Stimulated activated CD4-positive, alpha-beta T cell treated with anti-CD3 and anti-CD28 coated beads, Interleukin-4, amount 100 ng/mL, for 1 hour (primary cell): ENCODE measurements around the gene OLFML2A.

Experiments
- DNase-seq: peaks from one replicate; pipeline ENCODE4 v3.0.0-alpha.2; 2020

OLFML2A gene

GRCh38 chr9:124800306-124801259, 23.6 kb downstream of the OLFML2A start:
- DNase-seq = no peak

GRCh38 chr9:124801356-124801755, 24.4 kb downstream of the OLFML2A start:
- DNase-seq = no peak

GRCh38 chr9:124802426-124802825, 25.5 kb downstream of the OLFML2A start:
- no peak for DNase-seq

GRCh38 chr9:124803911-124804310, 27.0 kb downstream of the OLFML2A start:
- no peak for DNase-seq

GRCh38 chr9:124805186-124805585, 28.3 kb downstream of the OLFML2A start:
- DNase-seq = no peak

- DNase-seq = no peak
Observed at GRCh38 chr9:124808246-124808956, 31.5 kb downstream of the OLFML2A start.

GRCh38 chr9:124809211-124809610, 32.3 kb downstream of the OLFML2A start:
- DNase-seq = no peak

GRCh38 chr9:124809741-124810500, 33.0 kb downstream of the OLFML2A start:
- no peak for DNase-seq

GRCh38 chr9:124810663-124811355, 33.9 kb downstream of the OLFML2A start:
- DNase-seq = no peak

GRCh38 chr9:124812441-124812876, 35.5 kb downstream of the OLFML2A start:
- no peak for DNase-seq

GRCh38 chr9:124813041-124813440, 36.1 kb downstream of the OLFML2A start:
- no peak for DNase-seq

- no peak for DNase-seq
Observed at GRCh38 chr9:124813501-124814163, 36.7 kb downstream of the OLFML2A start.

- no peak for DNase-seq
Observed at GRCh38 chr9:124814164-124814535, 37.2 kb downstream of the OLFML2A start.

- no peak for DNase-seq
Observed at GRCh38 chr9:124815601-124816000, 38.7 kb downstream of the OLFML2A start.

GRCh38 chr9:124818431-124819281, 41.7 kb downstream of the OLFML2A start:
- no peak for DNase-seq

GRCh38 chr9:124820698-124821623, 44.0 kb downstream of the OLFML2A start:
- DNase-seq = no peak

GRCh38 chr9:124828489-124829333, 51.8 kb downstream of the OLFML2A start:
- DNase-seq = no peak

- DNase-seq = no peak
Observed at GRCh38 chr9:124829334-124829669, 52.4 kb downstream of the OLFML2A start.

- DNase-seq = no peak
Observed at GRCh38 chr9:124830593-124830992, 53.7 kb downstream of the OLFML2A start.
